A673 (cell line): ENCODE results near the gene KBTBD13. TPM values are rescaled to one million over a fixed set of nuclear protein-coding genes. Genes with fewer than 3 reads are reported as not detected.
"Not testable (repeated sequence)": the region's sequence is repeated elsewhere in the genome, so short reads cannot be mapped to it uniquely, and the experiment has no call there.

ENCODE experiments used
- BruUV-seq: library from RNA; stranded (reverse); fragments of 400-500 nt; replicated peaks from 2 replicates; lab custom pipeline; 2021; lab: Mats Ljungman, UMichigan
- CTCF ChIA-PET: fragments of 300-600 bp; sonication (Branson Sonifier 250); formaldehyde crosslinking; loops from one replicate; lab custom pipeline; 2022; ENCODE audit warnings: antibody characterized with exemption; lab: Charles Lee
- POLR2A ChIA-PET: fragments of 300-600 bp; sonication (Branson Sonifier 250); formaldehyde crosslinking; loops from one replicate; lab custom pipeline; 2022; ENCODE audit warnings: antibody characterized with exemption; ENCODE audit not compliant: low non-redundant PET; lab: Charles Lee
- DNase-seq: peaks from one replicate; pipeline ENCODE4 v3.0.0-alpha.2; 2015; ENCODE audit warnings: low spot score
- H3K27ac ChIP-seq: fragments of 200-600 bp; sonication (generic); 2 replicates; pipeline ENCODE4 v1.5.1; 2016; ENCODE audit warnings: mixed run types, low read depth, mild to moderate bottlenecking, mixed read lengths, antibody characterized with exemption, low read length; ENCODE audit not compliant: poor library complexity, severe bottlenecking
- H3K27me3 ChIP-seq: fragments of 200-600 bp; sonication (generic); replicated peaks from 2 replicates; pipeline ENCODE4 v1.6.1; 2017; ENCODE audit warnings: mixed run types, low read depth, mild to moderate bottlenecking, mixed read lengths, antibody characterized with exemption, low read length; ENCODE audit not compliant: insufficient read depth, poor library complexity
- H3K36me3 ChIP-seq: fragments of 200-600 bp; sonication (generic); 2 replicates; pipeline ENCODE4 v1.6.1; 2016; ENCODE audit warnings: mixed run types, mild to moderate bottlenecking, mixed read lengths, antibody characterized with exemption, low read length; ENCODE audit not compliant: insufficient read depth, poor library complexity, severe bottlenecking
- H3K4me1 ChIP-seq: fragments of 200-600 bp; sonication (generic); 2 replicates; pipeline ENCODE4 v1.6.1; 2017; ENCODE audit warnings: mixed run types, mild to moderate bottlenecking, mixed read lengths, antibody characterized with exemption, low read length; ENCODE audit not compliant: insufficient read depth, poor library complexity, severe bottlenecking
- H3K4me3 ChIP-seq: fragments of 200-600 bp; sonication (generic); 2 replicates; pipeline ENCODE4 v1.5.1; 2016; ENCODE audit warnings: low read depth, mixed run types, mild to moderate bottlenecking, mixed read lengths, low read length; ENCODE audit not compliant: poor library complexity, severe bottlenecking
- H3K9me3 ChIP-seq: fragments of 200-600 bp; sonication (generic); 2 replicates; pipeline ENCODE4 v1.6.1; 2016; ENCODE audit warnings: mixed run types, low read depth, mild to moderate bottlenecking, mixed read lengths, antibody characterized with exemption, low read length; ENCODE audit not compliant: poor library complexity, severe bottlenecking
- CTCF ChIP-seq: fragments of 300-800, 200-600 bp; sonication (generic); conservative IDR thresholded peaks from 2 replicates; pipeline ENCODE4 v1.5.1; 2017; ENCODE audit warnings: low read depth, mild to moderate bottlenecking, antibody characterized with exemption, low read length, moderate library complexity, mixed read lengths
- EZH2 ChIP-seq: fragments of 200-600 bp; sonication (generic); IDR thresholded peaks from 2 replicates; pipeline ENCODE4 v1.6.1; 2017; ENCODE audit warnings: borderline replicate concordance, low read depth, mild to moderate bottlenecking, mixed read lengths, antibody characterized with exemption, low read length; ENCODE audit not compliant: poor library complexity, severe bottlenecking
- intact Hi-C: fragments of 100-400 bp; cut with micrococcal nuclease; formaldehyde crosslinking; loops from one replicate; pipeline ENCODE4 v1.10.0; 2022; ENCODE audit not compliant: unreplicated experiment
- total RNA-seq: library from RNA; stranded (reverse); gene quantifications from 2 replicates; pipeline ENCODE4 v1.2.3, GENCODE V29; 2021

The KBTBD13 gene
- total RNA-seq, 1 experiment from 2014 or later, result not detected

GRCh38 chr15:65040461-65040860 lies 36.1 kb upstream of the KBTBD13 start:
- TF ChIP-seq CTCF, result no peak
- TF ChIP-seq EZH2, result no peak
- DNase-seq, result no peak
- intact Hi-C loops, result no loop called here
- Histone ChIP-seq H3K36me3 (no peaks in the 10 kb centered on the region), H3K4me1 (no peaks in the 10 kb centered on the region), H3K9me3 (no peaks in the 10 kb centered on the region), H3K4me3 (no peak overlapping the region), H3K27ac (no peak overlapping the region), H3K27me3 (no peaks in the 10 kb centered on the region)
- no TSS peak for BruUV-seq
- CTCF ChIA-PET, result no interaction called here
- POLR2A ChIA-PET, result no interaction called here

GRCh38 chr15:65041787-65042186 lies 34.8 kb upstream of the KBTBD13 start:
- no TSS peak for BruUV-seq
- intact Hi-C loops, result no loop called here

GRCh38 chr15:65042776-65043327 lies 33.7 kb upstream of the KBTBD13 start:
- CTCF ChIA-PET, result no interaction called here
- no peaks in the 10 kb centered on the region for H3K36me3 ChIP-seq
- no peaks in the 10 kb centered on the region for H3K4me1 ChIP-seq
- H3K4me3 ChIP-seq, result no peak overlapping the region
- no TSS peak for BruUV-seq
- POLR2A ChIA-PET, result no interaction called here
- intact Hi-C loops, result no loop called here
- H3K27me3 ChIP-seq, result no peaks in the 10 kb centered on the region
- TF ChIP-seq CTCF, result no peak
- no peak for TF ChIP-seq EZH2
- no peak overlapping the region for H3K27ac ChIP-seq
- no peaks in the 10 kb centered on the region for H3K9me3 ChIP-seq
- no peak for DNase-seq

More at GRCh38 chr15:65041787-65042186, 34.8 kb upstream of the KBTBD13 start:
- Histone ChIP-seq H3K4me1 (no peaks in the 10 kb centered on the region), H3K27me3 (no peaks in the 10 kb centered on the region), H3K9me3 (no peaks in the 10 kb centered on the region), H3K4me3 (no peak overlapping the region), H3K36me3 (no peaks in the 10 kb centered on the region), H3K27ac (no peak overlapping the region)
- ChIA-PET POLR2A (no interaction called here), CTCF (no interaction called here)
- DNase-seq, result no peak
- no peak for TF ChIP-seq EZH2
- no peak for TF ChIP-seq CTCF

GRCh38 chr15:65044218-65044617 lies 32.3 kb upstream of the KBTBD13 start:
- intact Hi-C loops, DNase-seq, BruUV-seq, H3K9me3 ChIP-seq, CTCF ChIA-PET, H3K4me3 ChIP-seq, H3K27me3 ChIP-seq, H3K4me1 ChIP-seq, H3K36me3 ChIP-seq, POLR2A ChIA-PET, H3K27ac ChIP-seq: not testable (repeated sequence)
